ENCODE results near the gene DNAH8. TPM values are rescaled to one million over a fixed set of nuclear protein-coding genes. Genes with fewer than 3 reads are reported as not detected.

The DNAH8 gene
- polyA plus RNA-seq, 1 of the 3 experiments (the other 2 are of a cell fraction): not detected

DNA sequence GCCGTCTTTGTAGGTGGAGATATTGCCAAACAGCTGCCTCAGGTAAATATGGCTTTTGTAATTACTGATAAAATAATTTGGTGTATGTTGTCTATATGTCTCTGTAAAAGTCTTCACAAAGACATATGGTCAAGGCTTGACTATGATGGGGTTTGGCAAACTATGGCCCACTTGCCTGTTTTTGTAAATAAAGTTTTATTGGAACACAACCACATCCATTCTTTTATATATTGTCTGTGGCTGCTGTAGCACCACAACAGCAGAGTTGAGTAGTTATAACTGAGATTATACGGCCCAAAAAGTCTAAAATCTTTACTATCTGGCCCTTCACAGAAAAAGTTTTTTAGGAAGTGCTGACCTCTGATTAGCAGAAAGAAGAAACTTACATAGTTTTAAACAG, 133.6 kb downstream of the DNAH8 start:
- Histone ChIP-seq H3K9me2 (no peaks in the 10 kb centered on the region), H3K27ac (ENCODE audit: low read depth in 2 of 2, low read length in 1 of 2) (no peak overlapping the region), H3K9me3 (no peaks in the 10 kb centered on the region), H3K4me3 (ENCODE audit: low read depth in 2 of 2, low read length in 1 of 2) (no peak overlapping the region), H3F3A (replicated peaks; ENCODE audit: insufficient read depth) (no peaks in the 10 kb centered on the region), H2AFZ (ENCODE audit: low read depth) (no peak overlapping the region), H3K79me2 (ENCODE audit: insufficient read depth) (no peaks in the 10 kb centered on the region), H3K27me3 (ENCODE audit: insufficient read depth) (no peaks in the 10 kb centered on the region), H3K9ac (no peak overlapping the region), H4K20me1 (ENCODE audit: insufficient read depth) (no peaks in the 10 kb centered on the region), H3K36me3 (replicated peaks in 1 of 2; ENCODE audit: control insufficient read depth in 1 of 2, insufficient read depth in 2 of 2, low read length in 1 of 2) (no peaks in the 10 kb centered on the region), H3K4me2 (no peak overlapping the region), H3K4me1 (ENCODE audit: control insufficient read depth in 1 of 2, insufficient read depth in 2 of 2, low read depth in 1 of 2, low read length in 1 of 2) (no peaks in the 10 kb centered on the region; a peak in 1 of 4 replicates)
- TF ChIP-seq ELF1 (IDR thresholded peaks at IDR 0.05) (no peak), MXI1 (IDR thresholded peaks at IDR 0.05; ENCODE audit: low read depth, low read length) (no peak), POLR2AphosphoS5 (IDR thresholded peaks at IDR 0.05; ENCODE audit: low read depth, low read length) (no peak), PBX3 (IDR thresholded peaks at IDR 0.05) (no peak), JUND (IDR thresholded peaks at IDR 0.05) (no peak), TEAD4 (IDR thresholded peaks at IDR 0.05; ENCODE audit: borderline replicate concordance, insufficient read depth) (no peak), USF2 (IDR thresholded peaks at IDR 0.05; ENCODE audit: borderline replicate concordance, low read depth, low read length) (no peak)
- CTCF ChIA-PET: no interaction called here
- 46% methylated on average over 2 of the region's 2 CpGs for WGBS (ENCODE audit: low lambda C conversion rate)
- POLR2A ChIA-PET: no interaction called here
- no peak for DNase-seq

DNA sequence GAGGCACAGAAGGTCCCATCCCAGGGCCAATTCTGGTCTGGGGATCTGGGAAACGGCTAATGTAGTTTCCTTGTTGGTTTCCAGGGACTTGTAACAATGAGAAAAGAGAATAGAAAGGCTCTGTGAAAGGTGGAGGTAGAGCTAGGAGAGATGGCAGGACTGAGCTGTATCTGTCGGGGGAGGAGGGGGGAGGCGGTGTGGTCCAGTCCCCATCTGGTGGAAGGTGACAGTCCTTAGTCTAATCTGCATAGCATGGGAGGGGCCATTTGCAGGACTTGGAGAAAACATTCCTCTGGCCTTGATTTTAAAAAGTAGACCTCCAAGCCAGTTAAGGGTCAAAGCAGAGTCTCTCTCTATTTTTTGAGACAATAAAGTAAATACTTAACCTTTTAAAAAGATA, 137.1 kb downstream of the DNAH8 start:
- H3K4me2 ChIP-seq: no peak overlapping the region
- no peaks in the 10 kb centered on the region for H3K27me3 ChIP-seq (ENCODE audit: insufficient read depth)
- no peaks in the 10 kb centered on the region for H3K79me2 ChIP-seq (ENCODE audit: insufficient read depth)
- CTCF ChIA-PET: interaction anchor here (0.9 kb wide), 1 partner anchor 20 kb away, joined by 3 read pairs; no protein-coding TSS in a partner anchor
- no peak overlapping the region for H3K4me3 ChIP-seq (ENCODE audit: low read depth in 2 of 2, low read length in 1 of 2)
- no peaks in the 10 kb centered on the region for H3F3A ChIP-seq (replicated peaks; ENCODE audit: insufficient read depth)
- H2AFZ ChIP-seq (ENCODE audit: low read depth): no peak overlapping the region
- H3K9ac ChIP-seq: no peak overlapping the region
- no peaks in the 10 kb centered on the region for H3K9me3 ChIP-seq
- no peak for DNase-seq
- 37% methylated on average over 3 of the region's 3 CpGs for WGBS (ENCODE audit: low lambda C conversion rate)
- H3K9me2 ChIP-seq: no peaks in the 10 kb centered on the region
- no peak overlapping the region for H3K27ac ChIP-seq (ENCODE audit: low read depth in 2 of 2, low read length in 1 of 2)
- no peaks in the 10 kb centered on the region for H4K20me1 ChIP-seq (ENCODE audit: insufficient read depth)
- H3K4me1 ChIP-seq (ENCODE audit: control insufficient read depth in 1 of 2, insufficient read depth in 2 of 2, low read depth in 1 of 2, low read length in 1 of 2): no peaks in the 10 kb centered on the region; a peak in 1 of 4 replicates
- TF ChIP-seq RAD21 (IDR thresholded peaks at IDR 0.05; ENCODE audit: low read length): no peak
- no peak for TF ChIP-seq RCOR1 (IDR thresholded peaks at IDR 0.05; ENCODE audit: low read length)
- no peak for TF ChIP-seq NRF1 (IDR thresholded peaks at IDR 0.05; ENCODE audit: low read depth, low read length)
- TF ChIP-seq PBX3 (IDR thresholded peaks at IDR 0.05): no peak
- no peak for TF ChIP-seq MAX (IDR thresholded peaks at IDR 0.05; ENCODE audit: low read depth)
- TF ChIP-seq GABPA (IDR thresholded peaks at IDR 0.05; ENCODE audit: low read depth): no peak
- TF ChIP-seq EZH2phosphoT487 (IDR thresholded peaks at IDR 0.05; ENCODE audit: borderline replicate concordance, low read depth): no peak
- TF ChIP-seq FOXM1 (IDR thresholded peaks at IDR 0.05; ENCODE audit: low read depth): no peak
- no peak for TF ChIP-seq TAF1 (IDR thresholded peaks at IDR 0.05; ENCODE audit: borderline replicate concordance, low read depth, low read length)
- TF ChIP-seq FOXJ3 (CRISPR knock-in tag; IDR thresholded peaks at IDR 0.05): no peak
- POLR2A ChIA-PET: no interaction called here
- H3K36me3 ChIP-seq (replicated peaks in 1 of 2; ENCODE audit: control insufficient read depth in 1 of 2, insufficient read depth in 2 of 2, low read length in 1 of 2): no peaks in the 10 kb centered on the region
